ENCODE data around the gene MAPK7.

- TF ChIP-seq, protein P1, sequence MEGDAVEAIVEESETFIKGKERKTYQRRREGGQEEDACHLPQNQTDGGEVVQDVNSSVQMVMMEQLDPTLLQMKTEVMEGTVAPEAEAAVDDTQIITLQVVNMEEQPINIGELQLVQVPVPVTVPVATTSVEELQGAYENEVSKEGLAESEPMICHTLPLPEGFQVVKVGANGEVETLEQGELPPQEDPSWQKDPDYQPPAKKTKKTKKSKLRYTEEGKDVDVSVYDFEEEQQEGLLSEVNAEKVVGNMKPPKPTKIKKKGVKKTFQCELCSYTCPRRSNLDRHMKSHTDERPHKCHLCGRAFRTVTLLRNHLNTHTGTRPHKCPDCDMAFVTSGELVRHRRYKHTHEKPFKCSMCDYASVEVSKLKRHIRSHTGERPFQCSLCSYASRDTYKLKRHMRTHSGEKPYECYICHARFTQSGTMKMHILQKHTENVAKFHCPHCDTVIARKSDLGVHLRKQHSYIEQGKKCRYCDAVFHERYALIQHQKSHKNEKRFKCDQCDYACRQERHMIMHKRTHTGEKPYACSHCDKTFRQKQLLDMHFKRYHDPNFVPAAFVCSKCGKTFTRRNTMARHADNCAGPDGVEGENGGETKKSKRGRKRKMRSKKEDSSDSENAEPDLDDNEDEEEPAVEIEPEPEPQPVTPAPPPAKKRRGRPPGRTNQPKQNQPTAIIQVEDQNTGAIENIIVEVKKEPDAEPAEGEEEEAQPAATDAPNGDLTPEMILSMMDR (IDR thresholded peaks at IDR 0.05; ENCODE audit: poor library complexity) = no peak
- TF ChIP-seq EZH2phosphoT487 (IDR thresholded peaks at IDR 0.05; ENCODE audit: low read depth, severe bottlenecking, unreplicated experiment) = no peak
Measured at GRCh38 chr17:19404264-19404663, 26.0 kb downstream of the MAPK7 start.
